Measurements from ENCODE around the gene SERPINB1. TPM values are rescaled to one million over a fixed set of nuclear protein-coding genes. Genes with fewer than 3 reads are reported as not detected.
"Not testable (repeated sequence)": the region's sequence is repeated elsewhere in the genome, so short reads cannot be mapped to it uniquely, and the experiment has no call there.

Gene SERPINB1
- total RNA-seq, 1 donor from 2014 or later = 14.8 TPM

DNA sequence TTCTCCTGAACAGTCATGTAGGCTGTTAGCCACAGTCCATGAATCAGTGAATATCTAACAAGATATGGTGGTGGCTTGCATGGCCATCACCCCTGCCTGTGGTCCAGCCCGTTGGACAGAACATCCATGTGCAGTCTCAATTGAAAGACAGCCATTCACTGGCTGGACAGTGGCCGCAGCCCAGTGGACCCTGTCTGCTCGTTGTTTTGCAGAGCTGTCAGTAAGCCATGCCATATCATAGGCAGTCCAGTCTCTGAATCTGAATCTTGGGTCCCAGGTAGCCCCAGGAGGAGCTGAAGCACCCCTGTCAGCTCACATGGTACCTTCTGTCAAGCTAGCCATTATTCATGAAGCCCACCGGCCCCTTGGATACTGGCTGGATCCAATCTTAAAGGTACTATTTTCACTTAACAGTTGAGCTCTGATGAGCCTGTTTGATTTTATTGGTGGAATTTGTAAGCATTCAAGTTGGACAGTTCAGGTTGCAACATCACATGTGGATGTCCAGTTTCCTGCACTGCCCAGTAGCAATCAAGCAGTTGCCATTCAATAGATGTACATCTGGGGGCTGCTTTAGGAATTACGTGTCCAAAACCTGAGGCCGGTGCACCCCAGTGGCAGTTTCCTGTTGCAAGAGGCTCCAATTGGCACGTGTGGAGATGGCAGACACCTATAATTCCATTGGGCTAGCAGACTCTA is 37.8 kb downstream of the SERPINB1 start:
- Mint-ChIP-seq H3K27ac (ENCODE audit: unreplicated experiment) (no peak overlapping the region), H3K9me3 (ENCODE audit: unreplicated experiment) (no peaks in the 10 kb centered on the region), H3K4me3 (ENCODE audit: unreplicated experiment) (no peak overlapping the region)

DNA sequence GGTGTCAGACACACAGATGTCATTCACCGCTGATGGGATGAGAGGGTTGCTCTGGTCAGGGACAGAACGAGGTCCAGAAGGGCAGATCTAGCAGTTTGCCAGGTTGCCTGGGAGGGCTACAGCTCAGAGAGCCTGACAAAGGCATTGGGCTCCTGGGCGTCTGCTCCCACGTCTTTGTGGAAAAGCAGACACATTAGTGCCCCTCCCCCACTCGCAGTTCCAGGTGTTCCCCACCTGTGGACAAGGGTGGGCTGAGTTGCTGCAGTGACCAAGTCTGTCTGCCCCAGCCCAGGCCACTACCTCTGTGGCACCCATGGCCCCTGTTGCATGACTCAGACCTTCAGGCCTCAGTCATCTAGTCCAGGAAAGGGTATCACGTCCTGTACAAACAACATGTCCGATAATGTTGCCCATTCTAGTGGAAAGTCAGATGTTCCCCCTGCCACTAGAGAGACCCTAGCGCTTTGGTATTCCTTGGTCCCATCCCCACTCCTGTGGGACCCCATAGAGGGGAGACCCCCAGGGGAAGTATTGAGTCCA is 39.1 kb downstream of the SERPINB1 start:
- no peak overlapping the region for H3K4me3 Mint-ChIP-seq (ENCODE audit: unreplicated experiment)
- no peaks in the 10 kb centered on the region for H3K9me3 Mint-ChIP-seq (ENCODE audit: unreplicated experiment)
- no peaks in the 10 kb centered on the region for H3K27me3 Mint-ChIP-seq (ENCODE audit: unreplicated experiment)
- H3K27ac Mint-ChIP-seq (ENCODE audit: unreplicated experiment) = no peak overlapping the region
- H3K4me1 Mint-ChIP-seq (ENCODE audit: unreplicated experiment) = peaks cover 1% of the 10 kb centered on the region
- no peaks in the 10 kb centered on the region for H3K36me3 Mint-ChIP-seq (ENCODE audit: unreplicated experiment)
- no peak for DNase-seq (ENCODE audit: extremely low spot score, unreplicated experiment)
- TF ChIP-seq, protein P1, sequence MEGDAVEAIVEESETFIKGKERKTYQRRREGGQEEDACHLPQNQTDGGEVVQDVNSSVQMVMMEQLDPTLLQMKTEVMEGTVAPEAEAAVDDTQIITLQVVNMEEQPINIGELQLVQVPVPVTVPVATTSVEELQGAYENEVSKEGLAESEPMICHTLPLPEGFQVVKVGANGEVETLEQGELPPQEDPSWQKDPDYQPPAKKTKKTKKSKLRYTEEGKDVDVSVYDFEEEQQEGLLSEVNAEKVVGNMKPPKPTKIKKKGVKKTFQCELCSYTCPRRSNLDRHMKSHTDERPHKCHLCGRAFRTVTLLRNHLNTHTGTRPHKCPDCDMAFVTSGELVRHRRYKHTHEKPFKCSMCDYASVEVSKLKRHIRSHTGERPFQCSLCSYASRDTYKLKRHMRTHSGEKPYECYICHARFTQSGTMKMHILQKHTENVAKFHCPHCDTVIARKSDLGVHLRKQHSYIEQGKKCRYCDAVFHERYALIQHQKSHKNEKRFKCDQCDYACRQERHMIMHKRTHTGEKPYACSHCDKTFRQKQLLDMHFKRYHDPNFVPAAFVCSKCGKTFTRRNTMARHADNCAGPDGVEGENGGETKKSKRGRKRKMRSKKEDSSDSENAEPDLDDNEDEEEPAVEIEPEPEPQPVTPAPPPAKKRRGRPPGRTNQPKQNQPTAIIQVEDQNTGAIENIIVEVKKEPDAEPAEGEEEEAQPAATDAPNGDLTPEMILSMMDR (IDR thresholded peaks at IDR 0.05) = no peak

More for the DNA sequence above, 37.8 kb downstream of the SERPINB1 start:
- Mint-ChIP-seq H3K36me3 (ENCODE audit: unreplicated experiment) (no peaks in the 10 kb centered on the region), H3K27me3 (ENCODE audit: unreplicated experiment) (no peaks in the 10 kb centered on the region), H3K4me1 (ENCODE audit: unreplicated experiment) (peaks cover 3% of the 10 kb centered on the region)
- TF ChIP-seq, protein P1 (IDR thresholded peaks at IDR 0.05) = no peak
- DNase-seq (ENCODE audit: extremely low spot score, unreplicated experiment) = no peak

- H3K9me3 Mint-ChIP-seq (ENCODE audit: unreplicated experiment); H3K4me3 Mint-ChIP-seq (ENCODE audit: unreplicated experiment); H3K27ac Mint-ChIP-seq (ENCODE audit: unreplicated experiment); H3K27me3 Mint-ChIP-seq (ENCODE audit: unreplicated experiment); H3K4me1 Mint-ChIP-seq (ENCODE audit: unreplicated experiment); H3K36me3 Mint-ChIP-seq (ENCODE audit: unreplicated experiment); DNase-seq (ENCODE audit: extremely low spot score, unreplicated experiment): not testable (repeated sequence)
Measured at GRCh38 chr6:2801687-2802086, 40.0 kb downstream of the SERPINB1 start.

DNA sequence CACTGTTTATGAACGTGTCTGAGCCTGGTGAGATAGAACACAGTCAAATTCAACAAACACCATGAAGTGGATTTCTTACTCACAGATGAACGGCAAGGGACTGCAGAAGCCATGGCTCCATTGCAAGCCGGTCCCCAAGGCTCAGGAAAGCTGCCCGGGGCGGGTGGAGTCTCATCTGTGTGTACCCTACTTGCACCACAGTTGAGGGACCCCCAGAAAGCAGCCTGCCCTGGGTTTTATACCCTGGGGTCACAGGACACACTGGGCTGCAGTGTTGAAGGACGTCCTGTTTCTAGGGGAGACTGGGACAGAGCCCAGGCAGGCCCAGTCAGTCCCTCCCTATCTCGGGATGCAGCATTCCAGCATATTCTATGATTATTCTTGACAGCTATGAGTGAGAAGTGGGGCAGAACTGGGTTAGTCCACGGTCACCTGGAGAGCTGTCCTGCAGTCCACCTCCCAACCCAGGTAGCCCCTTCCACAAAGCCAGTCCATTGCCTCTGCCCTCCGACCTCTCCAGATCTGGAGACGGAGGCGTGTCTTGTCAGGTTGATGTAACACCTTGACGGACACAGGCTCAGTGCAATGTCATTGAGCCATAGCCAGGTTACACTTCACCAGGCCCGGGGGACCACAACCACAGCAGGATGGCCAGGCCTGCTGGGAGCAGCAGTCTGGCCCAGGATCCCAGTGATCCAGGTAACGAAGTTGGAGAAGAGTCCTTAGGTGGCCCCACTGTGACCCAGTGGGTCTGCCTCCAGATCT is 40.9 kb downstream of the SERPINB1 start:
- no peak overlapping the region for H3K27ac Mint-ChIP-seq (ENCODE audit: unreplicated experiment)
- H3K27me3 Mint-ChIP-seq (ENCODE audit: unreplicated experiment) = no peaks in the 10 kb centered on the region
- H3K36me3 Mint-ChIP-seq (ENCODE audit: unreplicated experiment) = peaks cover under 1% of the 10 kb centered on the region
- no peaks in the 10 kb centered on the region for H3K4me1 Mint-ChIP-seq (ENCODE audit: unreplicated experiment)
- H3K4me3 Mint-ChIP-seq (ENCODE audit: unreplicated experiment) = no peak overlapping the region
- peak; percentile 82 for DNase-seq (ENCODE audit: extremely low spot score, unreplicated experiment)
- TF ChIP-seq, protein P1 (IDR thresholded peaks at IDR 0.05) = no peak
- no peaks in the 10 kb centered on the region for H3K9me3 Mint-ChIP-seq (ENCODE audit: unreplicated experiment)

GRCh38 chr6:2799936-2800527 is 41.6 kb downstream of the SERPINB1 start:
- TF ChIP-seq, protein P1 (IDR thresholded peaks at IDR 0.05) = no peak
- H3K36me3 Mint-ChIP-seq (ENCODE audit: unreplicated experiment) = peaks cover 3% of the 10 kb centered on the region
- no peak overlapping the region for H3K27ac Mint-ChIP-seq (ENCODE audit: unreplicated experiment)
- no peak overlapping the region for H3K4me3 Mint-ChIP-seq (ENCODE audit: unreplicated experiment)
- no peaks in the 10 kb centered on the region for H3K4me1 Mint-ChIP-seq (ENCODE audit: unreplicated experiment)
- no peak for DNase-seq (ENCODE audit: extremely low spot score, unreplicated experiment)
- H3K9me3 Mint-ChIP-seq (ENCODE audit: unreplicated experiment) = no peaks in the 10 kb centered on the region
- no peaks in the 10 kb centered on the region for H3K27me3 Mint-ChIP-seq (ENCODE audit: unreplicated experiment)

Data from osteocyte (in vitro differentiated cells).